Small intestine (tissue), 16 donors: Measurements from ENCODE around the gene NEU3. TPM values are rescaled to one million over a fixed set of nuclear protein-coding genes. Genes with fewer than 3 reads are reported as not detected.

Experiments used
- DNase-seq, 2 donors: peaks; one replicate each; pipeline versions ENCODE4 v3.0.0 to v3.0.0-alpha.2; 2013
- FAIRE-seq: peaks from 2 replicates; lab custom pipeline; 2012; peaks lifted over from hg19 to GRCh38; lab: Jason Lieb, UNC
- H3K27ac ChIP-seq, 3 donors: one replicate each; pipeline ENCODE4 v1.5.1; 2013; ENCODE audit warnings: low read length in 2 of 3, mild to moderate bottlenecking in 2 of 3, control low read depth in 1 of 3, inconsistent platforms in 1 of 3, low read depth in 1 of 3, moderate library complexity in 1 of 3
- H3K27me3 ChIP-seq, 3 donors: one replicate each; pipeline ENCODE4 v1.6.1; 2013; ENCODE audit warnings: low read length in 3 of 3, inconsistent platforms in 1 of 3; ENCODE audit not compliant: control insufficient read depth in 3 of 3, insufficient read depth in 3 of 3
- H3K36me3 ChIP-seq, 3 donors: one replicate each; pipeline ENCODE4 v1.6.1; 2013; ENCODE audit warnings: low read length in 3 of 3, inconsistent platforms in 1 of 3, low read depth in 1 of 3, mild to moderate bottlenecking in 1 of 3, moderate library complexity in 1 of 3; ENCODE audit not compliant: control insufficient read depth in 3 of 3, insufficient read depth in 2 of 3
- H3K4me1 ChIP-seq, 3 donors: one replicate each; pipeline ENCODE4 v1.6.1; 2013; ENCODE audit warnings: low read length in 2 of 3, inconsistent platforms in 1 of 3, low read depth in 1 of 3, mild to moderate bottlenecking in 1 of 3, moderate library complexity in 1 of 3; ENCODE audit not compliant: control insufficient read depth in 3 of 3, insufficient read depth in 2 of 3
- H3K4me3 ChIP-seq, 3 donors: one replicate each; pipeline ENCODE4 v1.5.1; 2013; ENCODE audit warnings: low read length in 3 of 3, control low read depth in 1 of 3, inconsistent platforms in 1 of 3, low read depth in 1 of 3, mild to moderate bottlenecking in 1 of 3, moderate library complexity in 1 of 3
- H3K9me3 ChIP-seq, 2 donors: one replicate each; pipeline ENCODE4 v1.6.1; 2013; ENCODE audit warnings: low read depth in 1 of 2, low read length in 1 of 2; ENCODE audit not compliant: control insufficient read depth in 2 of 2, insufficient read depth in 1 of 2
- WGBS, 3 donors: extraction: QIAGEN DNeasy Blood & Tissue Kit; methylation state at CpG; one replicate each; pipeline ENCODE4 v1.1.7; 2013; 5-methylcytosine and 5-hydroxymethylcytosine counted together
- long read RNA-seq, 10 donors: transcript quantifications; one replicate each; lab custom pipeline, GENCODE V29; 2026
- polyA plus RNA-seq, 4 donors: library from polyadenylated mRNA; stranded (reverse) in 3 of 4; unstranded in 1 of 4; fragments of 200-250 nt in 3 of 4; fragments of 120-200 nt in 1 of 4; gene quantifications; one replicate each; pipeline versions ENCODE4 v1.2.1 to v1.2.3, GENCODE V29; 2013
- donor health status: healthy with polysubstance abuse.
- donor health status: control.
- donor health status: control.
- donor health status: Bipolar disorder and iron deficiency.
- donor health status: healthy.

NEU3 gene, protein sequence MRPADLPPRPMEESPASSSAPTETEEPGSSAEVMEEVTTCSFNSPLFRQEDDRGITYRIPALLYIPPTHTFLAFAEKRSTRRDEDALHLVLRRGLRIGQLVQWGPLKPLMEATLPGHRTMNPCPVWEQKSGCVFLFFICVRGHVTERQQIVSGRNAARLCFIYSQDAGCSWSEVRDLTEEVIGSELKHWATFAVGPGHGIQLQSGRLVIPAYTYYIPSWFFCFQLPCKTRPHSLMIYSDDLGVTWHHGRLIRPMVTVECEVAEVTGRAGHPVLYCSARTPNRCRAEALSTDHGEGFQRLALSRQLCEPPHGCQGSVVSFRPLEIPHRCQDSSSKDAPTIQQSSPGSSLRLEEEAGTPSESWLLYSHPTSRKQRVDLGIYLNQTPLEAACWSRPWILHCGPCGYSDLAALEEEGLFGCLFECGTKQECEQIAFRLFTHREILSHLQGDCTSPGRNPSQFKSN
- 10 to 100 TPM in 1 of 4 donors, 1 to 10 TPM in 2, under 1 TPM in 1; 0.89 to 12.1 (median 2.7) TPM for polyA plus RNA-seq
- long read RNA-seq, donor 1, full-length matches to known transcripts: 5 of 5 reads
- long read RNA-seq, donor 1, partial matches to known transcripts: 0 of 5 reads
- long read RNA-seq, donor 1, other reads (novel, unspliced or antisense): 0 of 5 reads
- long read RNA-seq, donor 2, full-length matches to known transcripts: 1 of 1 reads
- long read RNA-seq, donor 2, partial matches to known transcripts: 0 of 1 reads
- long read RNA-seq, donor 2, other reads (novel, unspliced or antisense): 0 of 1 reads
- long read RNA-seq, donor 3, transcript NEU3-207 (2 exons, 746 nt): major isoform, 5 of 5 reads
- long read RNA-seq, donor 3, partial matches to known transcripts: 0 of 5 reads
- long read RNA-seq, donor 3, other reads (novel, unspliced or antisense): 0 of 5 reads
- long read RNA-seq, donor 4: 0 reads
- long read RNA-seq, donor 5: 0 reads
- long read RNA-seq, donor 6, full-length matches to known transcripts: 4 of 4 reads
- long read RNA-seq, donor 6, partial matches to known transcripts: 0 of 4 reads
- long read RNA-seq, donor 6, other reads (novel, unspliced or antisense): 0 of 4 reads
- long read RNA-seq, donor 7: 0 reads
- long read RNA-seq, donor 8, partial matches to known transcripts: 0 of 1 reads
- long read RNA-seq, donor 8, other reads (novel, unspliced or antisense): 0 of 1 reads
- long read RNA-seq, donor 9: 0 reads
- long read RNA-seq, donor 10: 0 reads

DNA sequence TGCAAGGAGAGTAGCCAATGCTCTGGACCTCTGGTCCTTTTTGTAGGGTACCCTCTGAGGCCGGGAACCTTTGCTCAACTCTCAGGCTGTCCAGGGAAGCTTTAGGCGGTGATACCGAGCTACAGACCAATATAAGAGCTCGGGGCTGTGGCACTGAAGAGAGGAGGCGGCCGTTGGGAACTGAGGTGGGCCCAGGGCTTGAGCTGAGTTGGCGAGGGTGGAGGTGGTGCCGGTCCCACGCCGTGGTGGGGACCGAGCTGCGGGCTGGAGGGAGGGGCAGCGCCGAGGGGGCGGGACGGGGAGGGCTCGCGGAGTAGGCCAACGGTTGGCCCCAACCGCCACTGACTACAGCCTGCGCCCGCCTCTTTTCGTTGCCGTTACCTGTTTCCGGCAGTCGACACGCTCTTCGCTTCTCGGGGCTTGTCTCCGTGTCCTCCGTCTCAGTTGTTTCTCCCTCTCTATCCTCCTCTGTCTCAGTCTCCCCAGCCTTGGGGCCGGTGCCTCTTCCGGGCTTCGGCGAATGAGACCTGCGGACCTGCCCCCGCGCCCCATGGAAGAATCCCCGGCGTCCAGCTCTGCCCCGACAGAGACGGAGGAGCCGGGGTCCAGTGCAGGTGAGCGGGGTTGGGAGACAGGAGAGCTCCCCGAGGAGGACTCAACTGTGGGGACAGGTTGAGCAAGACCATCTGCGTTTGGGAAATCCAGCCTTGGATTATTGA lies at the start of gene NEU3:
Gene NEU3, plus strand, starts transcription at position 393 of the 719 bp plus-strand sequence. Its CDS starts 128 bp downstream, at position 521.
- DNase-seq: peak; percentile 84 to 88
- Histone ChIP-seq H3K9me3 (no peaks in the 10 kb centered on the region), H3K36me3 (no peaks in the 10 kb centered on the region), H3K27ac (peak within 1 kb of the TSS; percentile 66 to 84 (median 71)), H3K27me3 (no peaks in the 10 kb centered on the region), H3K4me1 (peaks cover 2 to 22% (median 3%) of the 10 kb centered on the region in 3 donors), H3K4me3 (peak within 1 kb of the TSS; percentile 55 to 95 (median 89))
- no peak for FAIRE-seq
- 0 to 1% (median 0%) methylated on average over 41 to 46 of the region's 46 CpGs for WGBS, 3 donors

DNA sequence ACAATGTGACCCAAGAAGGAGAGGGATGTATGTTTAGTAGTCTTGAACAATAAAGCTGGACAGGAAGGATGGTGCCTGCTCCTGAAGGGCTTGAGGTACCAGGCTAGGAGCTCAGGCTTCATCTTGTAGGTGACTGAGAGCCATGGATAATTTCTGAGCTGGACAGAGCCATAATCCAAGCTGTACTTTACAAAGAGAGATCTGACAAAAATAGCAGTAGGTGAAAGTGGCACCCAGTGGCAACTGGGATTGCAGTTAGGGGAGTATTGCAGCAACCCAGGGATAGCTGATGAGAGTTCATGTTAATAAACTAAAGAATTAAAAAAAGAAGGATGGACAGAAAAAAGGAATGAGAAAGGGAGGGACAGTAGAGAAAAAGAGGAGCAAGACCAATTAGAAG lies 47.2 kb upstream of the NEU3 start:
- no peak overlapping the region for H3K27ac ChIP-seq
- H3K4me1 ChIP-seq: no peaks in the 10 kb centered on the region
- no peaks in the 10 kb centered on the region for H3K9me3 ChIP-seq
- no peak for FAIRE-seq
- no peaks in the 10 kb centered on the region for H3K27me3 ChIP-seq
- DNase-seq: no peak
- peaks cover 0 to 39% (median 5%) of the 10 kb centered on the region in 3 donors for H3K36me3 ChIP-seq
- H3K4me3 ChIP-seq: no peak overlapping the region

DNA sequence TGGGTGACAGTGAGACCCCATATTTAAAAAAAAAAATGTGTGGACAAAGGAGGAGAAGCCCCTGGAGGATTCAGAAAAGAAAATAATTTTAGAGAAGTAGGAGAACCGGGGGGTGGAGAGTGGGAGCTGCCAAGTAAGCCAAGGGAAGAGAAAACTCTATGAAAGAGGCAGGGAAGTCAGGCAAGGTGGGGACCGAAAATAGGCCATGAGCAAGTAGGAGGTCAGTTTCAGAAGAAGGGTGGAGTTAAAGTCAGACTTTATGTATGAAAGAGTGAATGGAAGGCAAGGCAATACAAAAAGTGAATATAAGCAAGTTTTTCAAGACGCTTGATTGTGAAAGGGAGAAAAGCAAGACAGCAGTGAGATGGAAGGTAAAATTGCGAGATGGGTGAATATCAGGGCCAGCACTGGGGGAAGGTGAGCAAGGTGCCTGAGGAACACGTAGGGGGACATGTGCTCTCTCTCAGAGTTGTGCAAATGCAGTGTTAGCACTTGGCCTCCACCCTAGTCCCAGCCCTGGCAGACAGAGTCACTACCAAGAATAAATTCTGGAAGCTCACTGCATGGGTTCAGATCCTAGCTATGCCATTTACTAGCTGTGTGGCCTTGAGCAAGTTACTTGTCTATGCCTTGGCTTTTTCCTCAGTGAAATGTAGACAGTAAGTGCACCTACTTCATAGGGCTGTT lies 46.5 kb upstream of the NEU3 start:
- Histone ChIP-seq H3K4me1 (no peaks in the 10 kb centered on the region), H3K4me3 (no peak overlapping the region), H3K9me3 (no peaks in the 10 kb centered on the region), H3K27ac (no peak overlapping the region), H3K27me3 (no peaks in the 10 kb centered on the region), H3K36me3 (peaks cover 0 to 35% (median 0%) of the 10 kb centered on the region in 3 donors)
- 91 to 93% (median 91%) methylated on average over 5 of the region's 5 CpGs for WGBS, 3 donors
- FAIRE-seq (no peak), DNase-seq (no peak)

DNA sequence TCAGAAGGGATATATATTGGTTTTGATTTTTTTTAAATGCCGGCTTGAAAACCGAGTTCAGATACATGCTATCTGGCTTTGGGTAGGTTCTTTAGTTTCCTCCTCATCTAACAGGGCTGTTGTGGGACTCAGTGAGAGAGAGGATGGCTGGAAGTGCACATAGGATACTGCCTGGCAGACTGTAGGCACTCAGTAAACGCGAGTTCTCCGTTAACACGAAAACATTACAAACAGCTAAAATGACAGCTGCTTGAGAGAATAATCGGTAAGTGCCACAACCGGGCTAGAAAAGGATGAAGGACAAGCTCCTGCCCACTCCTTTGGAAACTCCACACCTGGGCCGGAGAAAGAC lies 40.2 kb upstream of the NEU3 start:
- Histone ChIP-seq H3K9me3 (no peaks in the 10 kb centered on the region), H3K36me3 (peaks cover 0 to 9% (median 3%) of the 10 kb centered on the region in 3 donors), H3K27me3 (no peaks in the 10 kb centered on the region), H3K4me3 (peak overlapping the region; percentile 66 to 99 (median 98)), H3K4me1 (peaks cover 8 to 14% (median 12%) of the 10 kb centered on the region in 3 donors), H3K27ac (peak overlapping the region; percentile 25 to 90 (median 85))
- DNase-seq (no peak), FAIRE-seq (no peak)
- WGBS, 3 donors: 0 to 1% (median 1%) methylated on average over 9 of the region's 9 CpGs

DNA sequence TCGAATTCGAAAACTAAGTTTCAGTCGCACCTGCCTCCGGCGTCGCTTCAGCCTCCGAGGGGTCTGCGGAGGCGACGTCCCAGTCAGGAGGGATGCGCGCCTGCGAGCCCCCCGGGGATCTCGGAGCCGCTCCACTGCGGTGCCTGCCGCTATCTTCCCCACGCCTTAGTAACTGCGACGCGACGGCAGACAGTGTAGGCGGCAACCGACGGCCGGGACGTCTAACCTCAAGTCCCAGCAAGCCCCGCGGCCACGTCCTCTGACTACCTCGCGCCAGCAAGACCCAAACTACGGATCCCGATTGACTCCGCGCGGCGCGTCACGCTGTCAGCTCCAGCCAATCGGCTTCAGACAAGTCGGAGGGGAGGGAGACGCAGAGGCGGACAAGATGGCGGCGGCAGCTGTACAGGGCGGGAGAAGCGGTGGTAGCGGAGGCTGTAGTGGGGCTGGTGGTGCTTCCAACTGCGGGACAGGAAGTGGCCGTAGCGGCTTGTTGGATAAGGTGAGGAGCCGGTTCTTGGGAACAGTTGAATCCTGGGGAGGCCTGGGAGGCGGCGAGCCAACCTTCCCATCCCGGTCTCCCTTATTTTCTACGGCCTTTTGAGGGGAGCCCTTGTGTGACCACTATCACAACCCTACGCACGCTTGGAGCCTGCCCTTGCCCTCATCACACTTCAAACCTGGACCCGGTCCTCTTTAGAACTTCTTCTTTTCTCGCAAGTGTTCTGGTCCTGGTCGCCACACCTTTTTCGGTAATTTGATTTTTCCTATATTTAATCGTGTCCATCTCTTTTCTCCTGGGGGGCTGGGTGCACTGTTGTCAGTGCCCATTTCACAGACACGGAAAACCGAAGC lies 39.6 kb upstream of the NEU3 start, which contains the start of the genes SPCS2 and XRRA1:
Gene SPCS2, plus strand, starts transcription at position 369 of the 855 bp plus-strand sequence. Its CDS starts 20 bp downstream, at position 389.
Gene XRRA1, minus strand, starts transcription at position 194 of the 855 bp plus-strand sequence. CDS start 8,213 bp downstream, outside the sequence.
- Histone ChIP-seq H3K4me3 (peak within 1 kb of the TSS; percentile 66 to 99 (median 98)), H3K9me3 (no peaks in the 10 kb centered on the region), H3K36me3 (peaks cover 0 to 6% (median 3%) of the 10 kb centered on the region in 3 donors), H3K27me3 (no peaks in the 10 kb centered on the region), H3K27ac (peak within 1 kb of the TSS; percentile 78 to 90 (median 85)), H3K4me1 (peaks cover 8 to 14% (median 12%) of the 10 kb centered on the region in 3 donors)
- DNase-seq: peak; percentile 99
- WGBS, 3 donors: 0 to 1% (median 1%) methylated on average over 60 to 67 of the region's 67 CpGs
- FAIRE-seq: no peak

DNA sequence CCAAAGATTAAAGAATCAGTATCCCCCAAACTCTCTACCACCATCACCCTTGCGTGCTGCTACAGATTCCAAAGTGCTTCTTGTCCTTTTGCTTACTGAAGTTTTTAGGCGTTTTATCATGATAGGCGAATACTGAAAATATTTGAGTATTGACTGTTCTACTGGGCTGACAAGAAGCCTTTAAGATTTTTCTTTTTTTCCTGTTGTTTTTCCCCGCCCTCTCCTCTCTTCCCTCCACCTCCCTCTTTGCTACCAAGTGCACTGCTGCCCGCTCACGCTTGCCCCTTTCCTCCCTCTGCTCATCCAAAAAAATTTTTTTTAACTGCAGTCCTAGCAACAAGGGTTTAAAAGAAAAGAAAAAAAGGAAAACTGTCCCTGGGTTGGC lies 39.0 kb upstream of the NEU3 start:
- H3K27ac ChIP-seq: peak overlapping the region in 2 of 3 donors; percentile 84 to 85
- peaks cover 0 to 8% (median 3%) of the 10 kb centered on the region in 3 donors for H3K36me3 ChIP-seq
- no peak for FAIRE-seq
- no peaks in the 10 kb centered on the region for H3K27me3 ChIP-seq
- peak; percentile 7 to 12 for DNase-seq
- peaks cover 9 to 14% (median 12%) of the 10 kb centered on the region in 3 donors for H3K4me1 ChIP-seq
- H3K9me3 ChIP-seq: no peaks in the 10 kb centered on the region
- peak overlapping the region; percentile 63 to 99 (median 98) for H3K4me3 ChIP-seq
- 0 to 1% (median 1%) methylated on average over 6 of the region's 6 CpGs for WGBS, 3 donors
